Keratinocyte (primary cell): ENCODE data around the gene HSP90AA1.
"Not testable (repeated sequence)": the region's sequence is repeated elsewhere in the genome, so short reads cannot be mapped to it uniquely, and the experiment has no call there.

Experiments used
- CTCF ChIP-seq, 3 experiments: IDR thresholded peaks in 1 of 3; conservative IDR thresholded peaks in 1 of 3; optimal IDR thresholded peaks in 1 of 3; 2 replicates in 2 of 3; 3 replicates in 1 of 3; pipeline versions ENCODE3 to v1.5.1; 2011; ENCODE audit warnings: low read length in 3 of 3, mild to moderate bottlenecking in 3 of 3, moderate library complexity in 2 of 3, control low read depth in 1 of 3, inconsistent platforms in 1 of 3; ENCODE audit not compliant: insufficient read depth in 2 of 3; ENCODE audit errors: extremely low read depth in 1 of 3
- EZH2 ChIP-seq: IDR thresholded peaks from one replicate; pipeline ENCODE4 v1.6.1; 2012; ENCODE audit warnings: inconsistent platforms, mild to moderate bottlenecking, low read length, moderate library complexity

- TF ChIP-seq EZH2; CTCF (optimal IDR thresholded peaks at IDR 0.05 in 1 of 3, IDR thresholded peaks at IDR 0.05 in 1 of 3, conservative IDR thresholded peaks at IDR 0.05 in 1 of 3; ENCODE audit: extremely low read depth in 1 of 3, insufficient read depth in 2 of 3, low read length in 3 of 3): not testable (repeated sequence)
These were observed 22.3 kb downstream of the HSP90AA1 start for GRCh38 chr14:102064590-102064989.
